Effector CD8-positive, alpha-beta T cell (primary cell): Measurements from ENCODE around the gene DENND6B.
A peak's percentile ranks its signal among the peaks of the same experiment; 100 is the strongest.
"Not testable (repeated sequence)": the region's sequence is repeated elsewhere in the genome, so short reads cannot be mapped to it uniquely, and the experiment has no call there.

Source experiments
- DNase-seq: peaks from one replicate; lab custom pipeline; 2025; lab: John Stamatoyannopoulos, UW
- total RNA-seq, 4 experiments: gene quantifications; one replicate each; lab custom pipeline; 2026; lab: John Stamatoyannopoulos, UW

Gene DENND6B
- total RNA-seq = 4.1 to 10.5 (median 9.2) reads per million in 4 experiments

GRCh38 chr22:50326956-50327710 lies at the start of gene DENND6B:
Gene DENND6B, minus strand, starts transcription at chr22:50327012. Its CDS starts 24 bp downstream, at chr22:50326988.
- peak; percentile 43 for DNase-seq

- no peak for DNase-seq
Measured at GRCh38 chr22:50376085-50376651, 49.4 kb upstream of the DENND6B start.

- DNase-seq = no peak
Measured at GRCh38 chr22:50371101-50371648, 44.4 kb upstream of the DENND6B start.

- no peak for DNase-seq
Measured at GRCh38 chr22:50367778-50368500, 41.1 kb upstream of the DENND6B start.

- not testable (repeated sequence) for DNase-seq
Measured at GRCh38 chr22:50363803-50364194, 37.0 kb upstream of the DENND6B start.

GRCh38 chr22:50363166-50363802 lies 36.5 kb upstream of the DENND6B start:
- no peak for DNase-seq

- DNase-seq = no peak
Measured at GRCh38 chr22:50361688-50362087, 34.9 kb upstream of the DENND6B start.

GRCh38 chr22:50361222-50361621 lies 34.4 kb upstream of the DENND6B start:
- DNase-seq = no peak

- no peak for DNase-seq
Measured at GRCh38 chr22:50360578-50360977, 33.8 kb upstream of the DENND6B start.

- DNase-seq = no peak
Measured at GRCh38 chr22:50357756-50358155, 30.9 kb upstream of the DENND6B start.

GRCh38 chr22:50357222-50357621 lies 30.4 kb upstream of the DENND6B start:
- no peak for DNase-seq

GRCh38 chr22:50356186-50356585 lies 29.4 kb upstream of the DENND6B start:
- no peak for DNase-seq

- no peak for DNase-seq
Measured at GRCh38 chr22:50348058-50348457, 21.2 kb upstream of the DENND6B start.

- DNase-seq = no peak
Measured at GRCh38 chr22:50347157-50347556, 20.3 kb upstream of the DENND6B start.

- no peak for DNase-seq
Measured at GRCh38 chr22:50346470-50346869, 19.7 kb upstream of the DENND6B start.

GRCh38 chr22:50343541-50343935 lies 16.7 kb upstream of the DENND6B start:
- DNase-seq = no peak

- DNase-seq = peak; percentile 84
Measured at GRCh38 chr22:50342651-50343540, 16.1 kb upstream of the DENND6B start, which contains the start of gene PPP6R2. Gene PPP6R2, plus strand, starts transcription at chr22:50343327. Its CDS starts 50,582 bp downstream, at chr22:50393909.

GRCh38 chr22:50341977-50342650 lies 15.3 kb upstream of the DENND6B start:
- peak; percentile 80 for DNase-seq

- no peak for DNase-seq
Measured at GRCh38 chr22:50339945-50340879, 13.4 kb upstream of the DENND6B start.
